HepG2 (cell line): ENCODE data around the gene CTAG1B. TPM values are rescaled to one million over a fixed set of nuclear protein-coding genes. Genes with fewer than 3 reads are reported as not detected.

ENCODE experiments used
- ATAC-seq: fragments of 200-7000 bp; cut with Tn5 transposase; 3 replicates; pipeline ENCODE4 v1.9.1; 2020; ENCODE audit warnings: mild to moderate bottlenecking, moderate library complexity
- BruUV-seq: library from RNA; stranded (reverse); fragments of 400-500 nt; replicated peaks from 2 replicates; lab custom pipeline; 2021; lab: Mats Ljungman, UMichigan
- CTCF ChIA-PET: fragments of 300-600 bp; formaldehyde crosslinking; extraction: SDS; loops from one replicate; lab custom pipeline; 2021; ENCODE audit warnings: low total read pairs, inconsistent platforms, low intra/inter-chr PET ratio; lab: Yijun Ruan, JAX
- POLR2A ChIA-PET: fragments of 350-600 bp; sonication (Branson Sonifier 250); formaldehyde crosslinking; loops from one replicate; lab custom pipeline; 2020; ENCODE audit warnings: antibody characterized with exemption, inconsistent platforms; lab: Yijun Ruan, JAX
- DNase-seq: peaks from one replicate; pipeline ENCODE4 v3.0.0-alpha.2; 2015; ENCODE audit warnings: low spot score
- FAIRE-seq: peaks from 3 replicates; lab custom pipeline; 2011; peaks lifted over from hg19 to GRCh38; lab: Jason Lieb, UNC
- H2AFZ ChIP-seq: one replicate; pipeline ENCODE4 v1.6.1; 2011; ENCODE audit warnings: low read length, inconsistent platforms
- H3K27ac ChIP-seq: fragments of 300-600 bp; 3 replicates; pipeline ENCODE4 v1.8.0; 2011; ENCODE audit warnings: mixed run types, mild to moderate bottlenecking, mixed read lengths, low read length, inconsistent platforms; ENCODE audit not compliant: insufficient read depth; ENCODE audit errors: extremely low read length
- H3K27me3 ChIP-seq, 2 experiments: fragments of 200-600 bp in 1 of 2; 2 replicates in 1 of 2; 3 replicates in 1 of 2; pipeline versions ENCODE4 v1.6.0 to v1.8.0; 2011; ENCODE audit warnings: low read length in 2 of 2, mild to moderate bottlenecking in 2 of 2, moderate library complexity in 2 of 2, inconsistent platforms in 1 of 2; ENCODE audit not compliant: insufficient read depth in 2 of 2, control insufficient read depth in 1 of 2
- H3K36me3 ChIP-seq, 2 experiments: fragments of 200-600 bp in 1 of 2; replicated peaks in 1 of 2; 2 replicates in 1 of 2; 3 replicates in 1 of 2; pipeline versions ENCODE4 v1.5.1 to v1.8.0; 2011; ENCODE audit warnings: low read length in 2 of 2, inconsistent platforms in 1 of 2; ENCODE audit not compliant: insufficient read depth in 2 of 2, control insufficient read depth in 1 of 2
- H3K4me1 ChIP-seq: 2 replicates; pipeline ENCODE4 v1.5.1; 2012; ENCODE audit warnings: low read length, inconsistent platforms; ENCODE audit not compliant: insufficient read depth
- H3K4me2 ChIP-seq: 2 replicates; pipeline ENCODE4 v1.6.0; 2011; ENCODE audit warnings: low read depth, low read length, inconsistent platforms
- H3K4me3 ChIP-seq, 3 experiments: fragments of 200-600 bp in 1 of 3; sonication (generic), shearing (Covaris generic) in 1 of 3; replicated peaks in 1 of 3; 2 replicates each; pipeline ENCODE4 v1.5.1; 2011 to 2016; ENCODE audit warnings: low read length in 3 of 3, inconsistent platforms in 2 of 3, low read depth in 2 of 3, mild to moderate bottlenecking in 2 of 3, control low read depth in 1 of 3, mixed read lengths in 1 of 3; ENCODE audit not compliant: insufficient read depth in 1 of 3
- H3K79me2 ChIP-seq: one replicate; pipeline ENCODE4 v1.6.1; 2011; ENCODE audit warnings: low read length, inconsistent platforms; ENCODE audit not compliant: insufficient read depth
- H3K9ac ChIP-seq: 2 replicates; pipeline ENCODE4 v1.6.0; 2011; ENCODE audit warnings: mild to moderate bottlenecking, low read depth, low read length, inconsistent platforms; ENCODE audit not compliant: insufficient read depth
- H3K9me3 ChIP-seq: 2 replicates; pipeline ENCODE4 v1.5.1; 2012; ENCODE audit warnings: mild to moderate bottlenecking, low read length
- H4K20me1 ChIP-seq: 2 replicates; pipeline ENCODE4 v1.6.0; 2011; ENCODE audit warnings: inconsistent platforms, mild to moderate bottlenecking, low read length, moderate library complexity; ENCODE audit not compliant: insufficient read depth
- ARID5B ChIP-seq: IDR thresholded peaks from 2 replicates; pipeline ENCODE4 v1.4.0; 2020; ENCODE audit warnings: mild to moderate bottlenecking, missing genetic modification reagents
- ATF4 ChIP-seq, 2 experiments: fragments of 450-650 bp in 1 of 2; sonication (generic) in 1 of 2; formaldehyde crosslinking; IDR thresholded peaks; 2 replicates each; pipeline versions ENCODE4 v1.5.0 to v1.8.0; 2020 to 2022; ENCODE audit warnings: mild to moderate bottlenecking in 1 of 2, missing genetic modification reagents in 1 of 2
- CBX5 ChIP-seq: sonication (generic); formaldehyde crosslinking; IDR thresholded peaks from 2 replicates; pipeline ENCODE4 v1.4.0; 2020; ENCODE audit warnings: missing genetic modification reagents, borderline replicate concordance
- CEBPG ChIP-seq: IDR thresholded peaks from 2 replicates; pipeline ENCODE4 v1.6.1; 2016
- DRAP1 ChIP-seq: IDR thresholded peaks from 2 replicates; pipeline ENCODE4 v1.6.1; 2016; ENCODE audit warnings: missing genetic modification reagents, missing compliant biosample characterization
- FOXA3 ChIP-seq: IDR thresholded peaks from 2 replicates; pipeline ENCODE4 v1.6.1; 2016; ENCODE audit warnings: missing genetic modification reagents, missing compliant biosample characterization
- MTF2 ChIP-seq: sonication (generic); formaldehyde crosslinking; IDR thresholded peaks from 2 replicates; pipeline ENCODE4 v1.5.0; 2020; ENCODE audit warnings: missing genetic modification reagents, borderline replicate concordance
- SOX13 ChIP-seq, 3 experiments: fragments of 450-650 bp in 1 of 3; sonication (generic) in 1 of 3; formaldehyde crosslinking in 1 of 3; IDR thresholded peaks in 2 of 3; conservative IDR thresholded peaks in 1 of 3; 2 replicates each; pipeline versions ENCODE4 v1.5.0 to v1.6.1; 2016 to 2020; ENCODE audit warnings: antibody characterized with exemption in 1 of 3, mild to moderate bottlenecking in 1 of 3, missing compliant biosample characterization in 1 of 3, missing genetic modification reagents in 1 of 3, moderate library complexity in 1 of 3
- SOX5 ChIP-seq: IDR thresholded peaks from 2 replicates; pipeline ENCODE4 v1.6.1; 2016; ENCODE audit warnings: borderline replicate concordance
- SOX6 ChIP-seq, 2 experiments: fragments of 450-650 bp in 1 of 2; sonication (generic) in 1 of 2; formaldehyde crosslinking in 1 of 2; IDR thresholded peaks; 2 replicates each; pipeline versions ENCODE4 v1.4.0 to v1.6.1; 2017 to 2020; ENCODE audit warnings: antibody characterized with exemption in 1 of 2, mild to moderate bottlenecking in 1 of 2, missing genetic modification reagents in 1 of 2
- TFDP2 ChIP-seq: sonication (generic); formaldehyde crosslinking; IDR thresholded peaks from 2 replicates; pipeline ENCODE4 v1.4.0; 2020; ENCODE audit warnings: missing genetic modification reagents
- ZNF12 ChIP-seq: sonication (generic); formaldehyde crosslinking; IDR thresholded peaks from 2 replicates; pipeline ENCODE4 v1.5.0; 2020; ENCODE audit warnings: missing genetic modification reagents
- ZNF3 ChIP-seq: IDR thresholded peaks from 2 replicates; pipeline ENCODE4 v1.7.0; 2017; ENCODE audit warnings: inconsistent platforms
- ZNF496 ChIP-seq: sonication (generic); formaldehyde crosslinking; IDR thresholded peaks from 2 replicates; pipeline ENCODE4 v1.8.1; 2023; ENCODE audit warnings: mild to moderate bottlenecking, moderate library complexity, missing genetic modification reagents; ENCODE audit not compliant: insufficient replicate concordance
- ZNF549 ChIP-seq: sonication (generic); formaldehyde crosslinking; IDR thresholded peaks from 2 replicates; pipeline ENCODE4 v1.5.0; 2020; ENCODE audit warnings: missing genetic modification reagents
- ZNF563 ChIP-seq: sonication (generic); formaldehyde crosslinking; IDR thresholded peaks from 2 replicates; pipeline ENCODE4 v1.8.0; 2022; ENCODE audit warnings: mild to moderate bottlenecking, moderate library complexity, missing genetic modification reagents
- ZNF629 ChIP-seq: sonication (generic); formaldehyde crosslinking; conservative IDR thresholded peaks from 2 replicates; pipeline ENCODE4 v1.5.0; 2020; ENCODE audit warnings: missing genetic modification reagents
- ZNF7 ChIP-seq: IDR thresholded peaks from 2 replicates; pipeline ENCODE4 v1.6.1; 2016; ENCODE audit warnings: missing biosample characterization, missing genetic modification reagents
- WGBS: methylation state at CpG from one replicate; pipeline ENCODE4 v1.1.6; 2017; ENCODE audit warnings: low lambda C conversion rate; 5-methylcytosine and 5-hydroxymethylcytosine counted together
- in situ Hi-C: cut with HindIII; loops from 2 replicates; pipeline ENCODE4 v1.10.0; 2017; ENCODE audit warnings: low pct_unique_long_range_greater_than_20kb; ENCODE audit not compliant: extremely low pct_ligation_motif_present
- intact Hi-C: fragments of 100-400 bp; cut with micrococcal nuclease; formaldehyde crosslinking; loops from one replicate; pipeline ENCODE4 v1.10.0; 2022; ENCODE audit not compliant: unreplicated experiment
- polyA plus RNA-seq, 8 experiments: library from polyadenylated mRNA; depleted of rRNA in 3 of 8; stranded (reverse) in 7 of 8; unstranded in 1 of 8; fragments of >200 nt; fragmentation: Illumina TruSeq in 4 of 8; extraction: Trizol in 4 of 8; gene quantifications; 2 replicates each; pipeline versions ENCODE4 v1.2.1 to v1.2.3, GENCODE V29; 2011 to 2016; ENCODE audit warnings: low read depth in 4 of 8, missing spikeins in 1 of 8, mixed read lengths in 1 of 8; ENCODE audit not compliant: insufficient read depth in 1 of 8
- total RNA-seq, 5 experiments: library from RNA; depleted of rRNA; stranded (reverse); fragments of >200 nt; fragmentation: Illumina TruSeq; extraction: Trizol; gene quantifications; 2 replicates each; pipeline ENCODE4 v1.2.3, GENCODE V29; 2016; ENCODE audit warnings: low read depth in 1 of 5

The CTAG1B gene
- total and polyA plus RNA-seq, 2 of the 13 experiments (the other 11 are each of a cell fraction or from before 2014, with no cell fraction given), result not detected

GRCh38 chrX:154607370-154607769, 11.7 kb downstream of the CTAG1B start:
- Histone ChIP-seq H3K4me1 (no peaks in the 10 kb centered on the region), H3K9ac (no peak overlapping the region), H3K27me3 (peaks cover 0 to 3% of the 10 kb centered on the region in 2 experiments; a peak in 1 of 5 replicates), H4K20me1 (no peaks in the 10 kb centered on the region), H2AFZ (no peak overlapping the region), H3K4me2 (no peak overlapping the region), H3K36me3 (no peaks in the 10 kb centered on the region), H3K27ac (no peak overlapping the region), H3K9me3 (no peaks in the 10 kb centered on the region), H3K4me3 (no peak overlapping the region), H3K79me2 (no peaks in the 10 kb centered on the region)
- no peak for ATAC-seq
- ChIA-PET CTCF (no interaction called here), POLR2A (interaction anchor here (0.6 kb wide), 1 partner anchor 63 kb away, joined by 3 read pairs; no protein-coding TSS in a partner anchor)
- no TSS peak for BruUV-seq
- intact Hi-C loops (no loop called here), in situ Hi-C loops (no loop called here)
- DNase-seq, result peak; percentile 37
- FAIRE-seq, result no peak
- WGBS, result 13% methylated on average over 6 of the region's 6 CpGs
- TF ChIP-seq ZNF563 (no peak), MTF2 (no peak), CBX5 (CRISPR knock-in tag) (no peak), ZNF629 (no peak), ATF4 (CRISPR knock-in tag; IDR thresholded peaks at IDR 0.05) (peak in 1 of 2 experiments; percentile 90; a peak in 2 of 4 replicates), FOXA3 (CRISPR knock-in tag) (peak; percentile 77), ZNF3 (CRISPR knock-in tag) (peak; percentile 87), ZNF496 (CRISPR knock-in tag) (no peak), SOX5 (peak; percentile 41; the same call in 1 of the 2 replicates), CEBPG (CRISPR knock-in tag) (peak; percentile 63), TFDP2 (CRISPR knock-in tag) (no peak), DRAP1 (CRISPR knock-in tag) (no peak), SOX6 (IDR thresholded peaks at IDR 0.05) (no peak), SOX6 (CRISPR knock-in tag; IDR thresholded peaks at IDR 0.05) (0 out of 2 replicates have a peak, but pooled peaks have one; percentile 27), ARID5B (CRISPR knock-in tag) (peak; percentile 61; the same call in 1 of the 2 replicates), ZNF549 (CRISPR knock-in tag) (no peak), ZNF7 (CRISPR knock-in tag) (peak; percentile 75; the same call in 1 of the 2 replicates), ZNF12 (CRISPR knock-in tag) (0 out of 2 replicates have a peak, but pooled peaks have one; percentile 25), SOX13 (IDR thresholded peaks at IDR 0.05) (no peak), SOX13 (CRISPR knock-in tag; conservative IDR thresholded peaks at IDR 0.05 in 1 of 2, IDR thresholded peaks at IDR 0.05 in 1 of 2) (peak in 1 of 2 experiments; percentile 53; a peak in 1 of 4 replicates)
